ENCODE data around the gene TOR1B. TPM values are rescaled to one million over a fixed set of nuclear protein-coding genes. Genes with fewer than 3 reads are reported as not detected.

Gene TOR1B
- total RNA-seq, 1 experiment from 2014 or later = 18.8 TPM

DNA sequence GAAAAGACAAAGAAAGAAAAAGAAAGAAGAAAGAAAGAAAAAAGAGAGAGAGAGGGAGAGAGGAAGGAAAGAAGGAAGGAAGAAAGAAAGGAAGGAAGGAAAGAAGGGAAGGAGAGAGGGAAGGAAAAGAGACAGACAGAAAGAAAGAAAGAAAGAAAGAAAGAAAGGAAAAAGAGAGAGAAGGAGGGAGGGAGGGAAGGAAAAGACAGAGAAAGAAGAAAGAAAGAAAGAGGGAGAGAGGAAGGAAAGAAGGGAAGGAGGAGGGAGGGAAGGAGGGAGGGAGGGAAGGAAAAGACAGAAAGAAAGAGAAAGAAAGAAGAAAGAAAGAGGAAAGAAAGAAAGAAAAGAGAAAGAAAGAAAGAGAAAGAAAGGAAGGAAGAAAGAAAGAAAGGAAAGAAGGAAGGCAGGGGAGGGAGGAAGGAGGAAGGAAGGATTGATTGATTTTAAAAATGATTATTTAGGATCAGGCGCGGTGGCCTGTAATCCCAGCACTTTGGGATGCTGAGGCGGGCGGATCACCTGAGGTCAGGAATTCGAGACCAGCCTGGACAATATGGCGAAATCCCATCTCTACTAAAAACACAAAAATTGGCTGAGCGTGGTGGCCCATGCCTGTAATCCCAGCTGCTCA is 23.3 kb upstream of the TOR1B start:
- Mint-ChIP-seq H3K36me3 (no peaks in the 10 kb centered on the region), H3K9me3 (no peaks in the 10 kb centered on the region), H3K27me3 (ENCODE audit: low read depth) (no peaks in the 10 kb centered on the region), H3K27ac (no peak overlapping the region), H3K4me1 (0 out of 2 replicates have a peak, but pooled peaks cover 6% of the 10 kb centered on the region), H3K4me3 (no peak overlapping the region)
- TF ChIP-seq, protein P1, sequence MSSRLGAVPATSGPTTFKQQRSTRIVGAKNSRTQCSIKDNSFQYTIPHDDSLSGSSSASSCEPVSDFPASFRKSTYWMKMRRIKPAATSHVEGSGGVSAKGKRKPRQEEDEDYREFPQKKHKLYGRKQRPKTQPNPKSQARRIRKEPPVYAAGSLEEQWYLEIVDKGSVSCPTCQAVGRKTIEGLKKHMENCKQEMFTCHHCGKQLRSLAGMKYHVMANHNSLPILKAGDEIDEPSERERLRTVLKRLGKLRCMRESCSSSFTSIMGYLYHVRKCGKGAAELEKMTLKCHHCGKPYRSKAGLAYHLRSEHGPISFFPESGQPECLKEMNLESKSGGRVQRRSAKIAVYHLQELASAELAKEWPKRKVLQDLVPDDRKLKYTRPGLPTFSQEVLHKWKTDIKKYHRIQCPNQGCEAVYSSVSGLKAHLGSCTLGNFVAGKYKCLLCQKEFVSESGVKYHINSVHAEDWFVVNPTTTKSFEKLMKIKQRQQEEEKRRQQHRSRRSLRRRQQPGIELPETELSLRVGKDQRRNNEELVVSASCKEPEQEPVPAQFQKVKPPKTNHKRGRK (CRISPR knock-in tag; IDR thresholded peaks at IDR 0.05; ENCODE audit: borderline replicate concordance) = peak; percentile 84; the same call in 1 of the 2 replicates
- TF ChIP-seq, protein P2, sequence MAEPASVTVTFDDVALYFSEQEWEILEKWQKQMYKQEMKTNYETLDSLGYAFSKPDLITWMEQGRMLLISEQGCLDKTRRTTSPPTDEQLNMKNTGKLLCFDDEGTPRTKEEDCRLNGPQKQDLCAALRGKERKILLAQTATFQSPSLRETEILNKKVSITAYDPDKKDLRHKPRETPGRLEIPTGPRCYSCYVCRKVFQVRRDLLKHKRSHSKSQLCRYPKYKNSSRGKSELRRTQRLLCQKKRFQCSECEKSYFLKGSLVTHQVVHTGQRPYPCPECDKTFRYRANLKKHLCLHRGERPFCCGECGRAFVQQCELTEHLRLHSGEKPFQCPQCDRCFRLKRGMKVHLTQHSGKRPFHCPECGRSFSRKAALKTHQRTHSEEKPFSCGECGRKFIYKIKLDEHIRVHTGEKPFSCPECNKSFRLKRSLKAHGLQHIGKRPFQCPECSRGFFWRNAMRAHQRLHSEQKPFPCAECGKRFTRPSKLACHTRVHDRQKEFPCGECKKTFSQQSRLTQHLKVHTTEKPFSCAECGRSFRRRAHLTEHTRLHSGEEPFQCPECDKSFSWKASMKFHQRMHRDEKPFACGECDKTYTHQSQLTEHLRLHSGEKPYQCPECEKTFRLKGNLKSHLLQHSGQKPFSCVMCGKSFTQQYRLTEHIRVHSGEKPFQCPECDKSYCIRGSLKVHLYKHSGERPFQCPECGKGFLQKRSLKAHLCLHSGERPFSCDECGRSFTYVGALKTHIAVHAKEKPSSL (CRISPR knock-in tag; conservative IDR thresholded peaks at IDR 0.05) = no peak
- TF ChIP-seq ZNF671 (CRISPR knock-in tag; IDR thresholded peaks at IDR 0.05) = no peak
- ATAC-seq (no peak), DNase-seq (ENCODE audit: low spot score) (no peak)
- ChIA-PET CTCF (interaction anchor here (0.7 to 14.0 kb wide), 3 partner anchors 42 to 88 kb away, joined by 3 to 101 read pairs (median 3); no protein-coding TSS in a partner anchor), POLR2A (no interaction called here)

DNA sequence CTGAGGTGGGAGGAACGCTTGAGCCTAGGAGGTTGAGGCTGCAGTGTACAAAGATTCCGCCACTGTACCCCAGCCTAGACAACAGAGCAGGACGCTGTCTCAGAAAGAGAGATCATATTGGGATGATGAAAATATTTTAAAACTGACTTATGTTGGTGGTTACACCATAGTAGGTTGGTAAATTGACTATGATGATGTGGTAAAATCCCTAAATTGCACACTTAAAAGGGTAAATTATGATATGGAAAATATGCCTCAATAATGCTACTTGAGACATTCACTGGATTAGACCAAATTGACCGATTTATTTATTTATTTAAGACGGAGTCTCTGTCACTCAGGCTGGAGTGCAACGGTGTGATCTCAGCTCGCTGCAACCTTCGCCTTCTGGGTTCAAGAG is 21.9 kb upstream of the TOR1B start:
- Mint-ChIP-seq H3K27ac (no peak overlapping the region), H3K9me3 (no peaks in the 10 kb centered on the region), H3K4me3 (no peak overlapping the region), H3K36me3 (no peaks in the 10 kb centered on the region), H3K27me3 (ENCODE audit: low read depth) (no peaks in the 10 kb centered on the region; the same call in 1 of the 2 replicates), H3K4me1 (0 out of 2 replicates have a peak, but pooled peaks cover 6% of the 10 kb centered on the region)
- no peak for TF ChIP-seq EMX1 (CRISPR knock-in tag; IDR thresholded peaks at IDR 0.05)
- TF ChIP-seq, protein P3, sequence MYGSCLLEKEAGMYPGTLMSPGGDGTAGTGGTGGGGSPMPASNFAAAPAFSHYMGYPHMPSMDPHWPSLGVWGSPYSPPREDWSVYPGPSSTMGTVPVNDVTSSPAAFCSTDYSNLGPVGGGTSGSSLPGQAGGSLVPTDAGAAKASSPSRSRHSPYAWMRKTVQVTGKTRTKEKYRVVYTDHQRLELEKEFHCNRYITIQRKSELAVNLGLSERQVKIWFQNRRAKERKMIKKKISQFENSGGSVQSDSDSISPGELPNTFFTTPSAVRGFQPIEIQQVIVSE (CRISPR knock-in tag; IDR thresholded peaks at IDR 0.05; ENCODE audit: borderline replicate concordance) = no peak
- TF ChIP-seq KAT7 (CRISPR knock-in tag; IDR thresholded peaks at IDR 0.05; ENCODE audit: borderline replicate concordance) = no peak
- TF ChIP-seq, protein P4, sequence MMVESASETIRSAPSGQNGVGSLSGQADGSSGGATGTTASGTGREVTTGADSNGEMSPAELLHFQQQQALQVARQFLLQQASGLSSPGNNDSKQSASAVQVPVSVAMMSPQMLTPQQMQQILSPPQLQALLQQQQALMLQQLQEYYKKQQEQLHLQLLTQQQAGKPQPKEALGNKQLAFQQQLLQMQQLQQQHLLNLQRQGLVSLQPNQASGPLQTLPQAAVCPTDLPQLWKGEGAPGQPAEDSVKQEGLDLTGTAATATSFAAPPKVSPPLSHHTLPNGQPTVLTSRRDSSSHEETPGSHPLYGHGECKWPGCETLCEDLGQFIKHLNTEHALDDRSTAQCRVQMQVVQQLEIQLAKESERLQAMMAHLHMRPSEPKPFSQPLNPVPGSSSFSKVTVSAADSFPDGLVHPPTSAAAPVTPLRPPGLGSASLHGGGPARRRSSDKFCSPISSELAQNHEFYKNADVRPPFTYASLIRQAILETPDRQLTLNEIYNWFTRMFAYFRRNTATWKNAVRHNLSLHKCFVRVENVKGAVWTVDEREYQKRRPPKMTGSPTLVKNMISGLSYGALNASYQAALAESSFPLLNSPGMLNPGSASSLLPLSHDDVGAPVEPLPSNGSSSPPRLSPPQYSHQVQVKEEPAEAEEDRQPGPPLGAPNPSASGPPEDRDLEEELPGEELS (CRISPR knock-in tag; IDR thresholded peaks at IDR 0.05) = no peak
- no peak for TF ChIP-seq ZNF263 (CRISPR knock-in tag; IDR thresholded peaks at IDR 0.05; ENCODE audit: low read depth)
- TF ChIP-seq SP1 (CRISPR knock-in tag; conservative IDR thresholded peaks at IDR 0.05) = no peak
- ATAC-seq (no peak), DNase-seq (ENCODE audit: low spot score) (no peak)
- POLR2A ChIA-PET = no interaction called here
- CTCF ChIA-PET = interaction anchor here (0.6 to 14.0 kb wide), 5 partner anchors 9 to 55 kb away, joined by 3 to 101 read pairs (median 5); no protein-coding TSS in a partner anchor

DNA sequence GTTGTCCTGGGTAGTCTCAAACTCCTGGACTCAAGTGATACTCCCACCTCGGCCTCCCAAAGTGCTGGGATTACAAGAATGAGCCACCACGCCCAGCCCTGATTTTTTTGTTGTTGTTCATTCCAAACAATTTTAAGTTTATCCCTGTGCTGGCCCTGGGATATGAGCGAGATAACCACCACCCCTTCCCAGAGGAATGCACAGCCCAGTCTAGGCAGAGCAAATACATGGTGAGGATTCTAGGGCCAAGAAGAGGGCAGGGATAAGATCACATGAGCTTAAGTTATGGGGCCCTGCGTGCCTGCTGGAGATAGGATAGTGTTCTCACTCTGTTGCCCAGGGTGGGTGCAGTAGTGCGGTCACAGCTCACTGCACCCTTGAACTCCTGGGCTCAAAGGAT is 21.0 kb upstream of the TOR1B start:
- no peak overlapping the region for H3K4me3 Mint-ChIP-seq
- POLR2A ChIA-PET = interaction anchor here (0.6 to 0.7 kb wide), 2 partner anchors 10 to 216 kb away, joined by 4 to 5 read pairs; no protein-coding TSS in a partner anchor
- CTCF ChIA-PET = interaction anchor here (1.2 to 14.0 kb wide), 4 partner anchors 44 to 61 kb away, joined by 4 to 101 read pairs (median 6); no protein-coding TSS in a partner anchor
- DNase-seq (ENCODE audit: low spot score) (no peak), ATAC-seq (no peak)
- H3K4me1 Mint-ChIP-seq = 0 out of 2 replicates have a peak, but pooled peaks cover 6% of the 10 kb centered on the region
- no peak overlapping the region for H3K27ac Mint-ChIP-seq
- H3K36me3 Mint-ChIP-seq = no peaks in the 10 kb centered on the region
- no peaks in the 10 kb centered on the region; the same call in 1 of the 2 replicates for H3K27me3 Mint-ChIP-seq (ENCODE audit: low read depth)
- H3K9me3 Mint-ChIP-seq = no peaks in the 10 kb centered on the region
- TF ChIP-seq, protein P5, sequence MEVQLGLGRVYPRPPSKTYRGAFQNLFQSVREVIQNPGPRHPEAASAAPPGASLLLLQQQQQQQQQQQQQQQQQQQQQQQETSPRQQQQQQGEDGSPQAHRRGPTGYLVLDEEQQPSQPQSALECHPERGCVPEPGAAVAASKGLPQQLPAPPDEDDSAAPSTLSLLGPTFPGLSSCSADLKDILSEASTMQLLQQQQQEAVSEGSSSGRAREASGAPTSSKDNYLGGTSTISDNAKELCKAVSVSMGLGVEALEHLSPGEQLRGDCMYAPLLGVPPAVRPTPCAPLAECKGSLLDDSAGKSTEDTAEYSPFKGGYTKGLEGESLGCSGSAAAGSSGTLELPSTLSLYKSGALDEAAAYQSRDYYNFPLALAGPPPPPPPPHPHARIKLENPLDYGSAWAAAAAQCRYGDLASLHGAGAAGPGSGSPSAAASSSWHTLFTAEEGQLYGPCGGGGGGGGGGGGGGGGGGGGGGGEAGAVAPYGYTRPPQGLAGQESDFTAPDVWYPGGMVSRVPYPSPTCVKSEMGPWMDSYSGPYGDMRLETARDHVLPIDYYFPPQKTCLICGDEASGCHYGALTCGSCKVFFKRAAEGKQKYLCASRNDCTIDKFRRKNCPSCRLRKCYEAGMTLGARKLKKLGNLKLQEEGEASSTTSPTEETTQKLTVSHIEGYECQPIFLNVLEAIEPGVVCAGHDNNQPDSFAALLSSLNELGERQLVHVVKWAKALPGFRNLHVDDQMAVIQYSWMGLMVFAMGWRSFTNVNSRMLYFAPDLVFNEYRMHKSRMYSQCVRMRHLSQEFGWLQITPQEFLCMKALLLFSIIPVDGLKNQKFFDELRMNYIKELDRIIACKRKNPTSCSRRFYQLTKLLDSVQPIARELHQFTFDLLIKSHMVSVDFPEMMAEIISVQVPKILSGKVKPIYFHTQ (CRISPR knock-in tag; IDR thresholded peaks at IDR 0.05) = no peak
- TF ChIP-seq ZNF671 (CRISPR knock-in tag; IDR thresholded peaks at IDR 0.05) = no peak
- no peak for TF ChIP-seq PRRX2 (CRISPR knock-in tag; IDR thresholded peaks at IDR 0.05)
- TF ChIP-seq IRF2 (CRISPR knock-in tag; IDR thresholded peaks at IDR 0.05; ENCODE audit: borderline replicate concordance, low read depth) = no peak
- TF ChIP-seq, protein P6, sequence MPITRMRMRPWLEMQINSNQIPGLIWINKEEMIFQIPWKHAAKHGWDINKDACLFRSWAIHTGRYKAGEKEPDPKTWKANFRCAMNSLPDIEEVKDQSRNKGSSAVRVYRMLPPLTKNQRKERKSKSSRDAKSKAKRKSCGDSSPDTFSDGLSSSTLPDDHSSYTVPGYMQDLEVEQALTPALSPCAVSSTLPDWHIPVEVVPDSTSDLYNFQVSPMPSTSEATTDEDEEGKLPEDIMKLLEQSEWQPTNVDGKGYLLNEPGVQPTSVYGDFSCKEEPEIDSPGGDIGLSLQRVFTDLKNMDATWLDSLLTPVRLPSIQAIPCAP (CRISPR knock-in tag; IDR thresholded peaks at IDR 0.05) = no peak
- TF ChIP-seq ZNF317 (CRISPR knock-in tag; IDR thresholded peaks at IDR 0.05; ENCODE audit: borderline replicate concordance, low read depth) = no peak
- no peak for TF ChIP-seq ETV6 (CRISPR knock-in tag; IDR thresholded peaks at IDR 0.05)
- TF ChIP-seq, protein P7, sequence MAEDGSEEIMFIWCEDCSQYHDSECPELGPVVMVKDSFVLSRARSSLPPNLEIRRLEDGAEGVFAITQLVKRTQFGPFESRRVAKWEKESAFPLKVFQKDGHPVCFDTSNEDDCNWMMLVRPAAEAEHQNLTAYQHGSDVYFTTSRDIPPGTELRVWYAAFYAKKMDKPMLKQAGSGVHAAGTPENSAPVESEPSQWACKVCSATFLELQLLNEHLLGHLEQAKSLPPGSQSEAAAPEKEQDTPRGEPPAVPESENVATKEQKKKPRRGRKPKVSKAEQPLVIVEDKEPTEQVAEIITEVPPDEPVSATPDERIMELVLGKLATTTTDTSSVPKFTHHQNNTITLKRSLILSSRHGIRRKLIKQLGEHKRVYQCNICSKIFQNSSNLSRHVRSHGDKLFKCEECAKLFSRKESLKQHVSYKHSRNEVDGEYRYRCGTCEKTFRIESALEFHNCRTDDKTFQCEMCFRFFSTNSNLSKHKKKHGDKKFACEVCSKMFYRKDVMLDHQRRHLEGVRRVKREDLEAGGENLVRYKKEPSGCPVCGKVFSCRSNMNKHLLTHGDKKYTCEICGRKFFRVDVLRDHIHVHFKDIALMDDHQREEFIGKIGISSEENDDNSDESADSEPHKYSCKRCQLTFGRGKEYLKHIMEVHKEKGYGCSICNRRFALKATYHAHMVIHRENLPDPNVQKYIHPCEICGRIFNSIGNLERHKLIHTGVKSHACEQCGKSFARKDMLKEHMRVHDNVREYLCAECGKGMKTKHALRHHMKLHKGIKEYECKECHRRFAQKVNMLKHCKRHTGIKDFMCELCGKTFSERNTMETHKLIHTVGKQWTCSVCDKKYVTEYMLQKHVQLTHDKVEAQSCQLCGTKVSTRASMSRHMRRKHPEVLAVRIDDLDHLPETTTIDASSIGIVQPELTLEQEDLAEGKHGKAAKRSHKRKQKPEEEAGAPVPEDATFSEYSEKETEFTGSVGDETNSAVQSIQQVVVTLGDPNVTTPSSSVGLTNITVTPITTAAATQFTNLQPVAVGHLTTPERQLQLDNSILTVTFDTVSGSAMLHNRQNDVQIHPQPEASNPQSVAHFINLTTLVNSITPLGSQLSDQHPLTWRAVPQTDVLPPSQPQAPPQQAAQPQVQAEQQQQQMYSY (CRISPR knock-in tag; IDR thresholded peaks at IDR 0.05) = no peak
